ENCODE results near the gene CABP5.

GRCh38 chr19:48060381-48060780, 16.5 kb upstream of the CABP5 start:
- TF ChIP-seq POLR2A (IDR thresholded peaks at IDR 0.05) = no peak
- no peak for TF ChIP-seq CTCF (IDR thresholded peaks at IDR 0.05)
